Upper lobe of left lung (tissue), 4 donors: ENCODE results near the gene TASP1.

Source experiments
- CTCF ChIP-seq, 6 experiments: fragments of 450-650 bp in 4 of 6; fragments of 200-600 bp in 2 of 6; sonication (generic) in 2 of 6; IDR thresholded peaks; one replicate each; pipeline ENCODE4 v1.5.1; 2016 to 2019; ENCODE audit warnings: antibody characterized with exemption in 6 of 6
- POLR2A ChIP-seq, 4 donors: fragments of 450-650 bp; IDR thresholded peaks; one replicate each; pipeline ENCODE4 v1.5.1; 2016 to 2017; ENCODE audit warnings: antibody characterized with exemption in 4 of 4, mild to moderate bottlenecking in 2 of 4

GRCh38 chr20:13353261-13353945, 285.3 kb downstream of the TASP1 start:
- TF ChIP-seq CTCF (IDR thresholded peaks at IDR 0.05) (no peak), POLR2A (IDR thresholded peaks at IDR 0.05) (no peak)
